ENCODE measurements around the gene PHC1.

DNA sequence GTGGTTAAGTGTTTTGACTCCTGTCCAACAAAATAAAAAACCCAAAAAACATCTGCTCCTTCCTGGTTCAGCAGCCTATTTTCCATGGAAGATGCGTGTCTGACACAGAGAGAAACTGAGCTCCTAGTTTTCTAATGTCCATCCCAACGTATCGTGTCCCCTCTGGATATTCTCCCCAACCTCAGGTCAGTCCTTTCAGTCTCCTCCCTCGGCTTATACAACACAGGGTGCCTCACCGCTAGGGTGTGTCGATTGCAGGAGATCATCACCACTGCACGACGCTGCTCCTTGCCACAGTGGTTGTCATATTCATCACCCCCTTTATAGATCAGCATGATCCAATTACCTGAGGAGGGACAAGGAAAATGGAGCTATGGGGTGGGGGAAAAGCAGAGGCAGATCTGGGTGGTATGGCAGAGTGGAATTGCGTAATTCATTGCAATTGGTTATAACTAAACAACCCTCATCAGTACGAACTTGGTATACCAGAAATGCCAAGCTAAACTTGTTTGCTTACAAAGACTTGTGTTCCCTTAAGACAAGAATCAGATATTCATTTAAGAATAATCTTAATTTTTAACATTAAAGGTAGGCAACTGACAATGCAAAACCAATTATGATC lies 29.4 kb downstream of the PHC1 start:
- TF ChIP-seq, protein P1, sequence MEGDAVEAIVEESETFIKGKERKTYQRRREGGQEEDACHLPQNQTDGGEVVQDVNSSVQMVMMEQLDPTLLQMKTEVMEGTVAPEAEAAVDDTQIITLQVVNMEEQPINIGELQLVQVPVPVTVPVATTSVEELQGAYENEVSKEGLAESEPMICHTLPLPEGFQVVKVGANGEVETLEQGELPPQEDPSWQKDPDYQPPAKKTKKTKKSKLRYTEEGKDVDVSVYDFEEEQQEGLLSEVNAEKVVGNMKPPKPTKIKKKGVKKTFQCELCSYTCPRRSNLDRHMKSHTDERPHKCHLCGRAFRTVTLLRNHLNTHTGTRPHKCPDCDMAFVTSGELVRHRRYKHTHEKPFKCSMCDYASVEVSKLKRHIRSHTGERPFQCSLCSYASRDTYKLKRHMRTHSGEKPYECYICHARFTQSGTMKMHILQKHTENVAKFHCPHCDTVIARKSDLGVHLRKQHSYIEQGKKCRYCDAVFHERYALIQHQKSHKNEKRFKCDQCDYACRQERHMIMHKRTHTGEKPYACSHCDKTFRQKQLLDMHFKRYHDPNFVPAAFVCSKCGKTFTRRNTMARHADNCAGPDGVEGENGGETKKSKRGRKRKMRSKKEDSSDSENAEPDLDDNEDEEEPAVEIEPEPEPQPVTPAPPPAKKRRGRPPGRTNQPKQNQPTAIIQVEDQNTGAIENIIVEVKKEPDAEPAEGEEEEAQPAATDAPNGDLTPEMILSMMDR (conservative IDR thresholded peaks at IDR 0.05; ENCODE audit: low read depth, low read length) = no peak
- no peak for TF ChIP-seq EZH2 (IDR thresholded peaks at IDR 0.05; ENCODE audit: borderline replicate concordance, low read depth, low read length, poor library complexity, severe bottlenecking)
